ENCODE measurements around the gene TTL.
"Not testable (repeated sequence)": the region's sequence is repeated elsewhere in the genome, so short reads cannot be mapped to it uniquely, and the experiment has no call there.

Gene TTL

DNA sequence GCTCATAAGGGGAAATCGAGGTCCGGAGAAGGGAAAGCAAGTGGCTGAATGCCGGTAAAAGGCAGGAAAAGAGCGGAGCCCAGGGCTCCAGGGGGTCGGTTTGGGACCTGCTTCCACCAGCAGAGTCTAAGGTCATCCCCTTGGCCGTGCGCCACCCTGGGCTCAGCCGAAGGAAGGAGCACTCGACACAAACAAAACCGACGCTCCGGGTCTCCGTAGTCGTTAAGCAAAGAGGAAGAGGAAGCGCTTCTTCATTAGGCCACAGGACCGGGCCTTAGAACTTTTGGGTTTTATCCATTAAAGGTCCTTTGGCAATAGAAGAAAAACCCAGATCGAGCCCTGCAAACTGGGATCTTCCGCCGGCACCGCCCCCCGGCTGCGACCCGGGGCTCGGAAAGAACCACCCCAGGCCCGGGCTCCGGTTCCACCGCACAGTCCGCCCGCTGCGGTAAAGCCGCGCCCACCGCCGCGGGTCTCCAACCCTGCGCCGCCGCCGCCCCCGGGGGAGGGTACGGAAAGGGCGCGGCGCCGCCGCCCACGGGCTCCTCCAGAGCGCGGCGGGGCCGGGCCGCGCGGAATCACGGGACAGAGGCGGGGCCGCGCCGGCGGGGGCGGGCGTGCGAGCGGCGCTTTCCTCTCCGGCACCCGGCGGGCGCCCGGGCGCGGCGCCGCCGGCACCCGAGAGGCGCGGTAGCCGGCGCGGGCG, at the start of gene TTL:
TTL (plus strand) TSS at position 629 of the 706 bp plus-strand sequence. CDS start 189 bp downstream, outside the sequence.
- peak; percentile 52 to 62 (median 53) for DNase-seq (ENCODE audit: low read depth in 2 of 3, low spot score in 2 of 3)

DNA sequence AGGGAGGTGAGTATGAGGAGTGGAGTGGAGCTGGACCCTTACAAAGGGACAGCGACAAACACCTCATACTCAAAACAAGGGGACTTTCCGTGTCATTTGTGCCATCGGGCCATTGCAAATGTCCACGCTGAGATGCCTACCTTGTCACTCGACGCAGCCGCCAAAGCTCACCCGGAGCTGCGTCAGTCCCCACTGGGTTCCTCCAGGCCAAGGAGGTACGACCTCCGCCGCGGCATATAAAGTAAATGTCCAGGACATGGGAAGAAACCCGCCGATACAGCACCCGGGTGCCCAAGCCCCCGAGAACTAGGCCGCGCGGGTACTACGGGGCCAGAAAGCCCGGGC, 49.6 kb upstream of the TTL start:
- not testable (repeated sequence) for DNase-seq (ENCODE audit: low read depth in 2 of 3, low spot score in 2 of 3)

DNA sequence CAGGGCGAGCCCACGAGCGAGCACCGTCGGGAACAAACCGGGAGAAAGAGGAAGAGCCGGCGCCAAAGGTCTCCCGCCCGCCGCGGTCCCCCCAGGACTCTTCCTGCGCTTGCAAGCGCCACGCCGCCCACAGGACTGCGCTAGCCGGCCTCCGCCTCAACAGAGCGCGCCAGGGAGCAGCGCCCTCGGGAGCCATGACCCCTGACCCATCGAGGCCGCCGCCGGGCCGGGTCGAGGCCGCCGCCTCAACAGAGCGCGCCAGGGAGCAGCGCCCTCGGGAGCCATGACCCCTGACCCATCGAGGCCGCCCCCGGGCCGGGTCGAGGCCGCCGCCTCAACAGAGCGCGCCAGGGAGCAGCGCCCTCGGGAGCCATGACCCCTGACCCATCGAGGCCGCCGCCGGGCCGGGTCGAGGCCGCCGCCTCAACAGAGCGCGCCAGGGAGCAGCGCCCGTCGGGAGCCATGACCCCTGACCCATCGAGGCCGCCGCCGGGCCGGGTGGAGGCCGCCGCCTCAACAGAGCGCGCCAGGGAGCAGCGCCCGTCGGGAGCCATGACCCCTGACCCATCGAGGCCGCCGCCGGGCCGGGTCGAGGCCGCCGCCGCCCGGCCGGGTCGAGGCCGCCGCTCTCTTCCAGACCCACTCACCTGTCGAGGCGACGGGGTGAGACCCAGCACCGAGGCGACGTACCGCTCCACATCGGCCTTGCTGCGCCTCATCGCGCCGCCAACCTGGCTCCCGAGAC, 49.0 kb upstream of the TTL start:
- peak in 1 of 3 experiments; percentile 10 for DNase-seq (ENCODE audit: low read depth in 2 of 3, low spot score in 2 of 3)

DNA sequence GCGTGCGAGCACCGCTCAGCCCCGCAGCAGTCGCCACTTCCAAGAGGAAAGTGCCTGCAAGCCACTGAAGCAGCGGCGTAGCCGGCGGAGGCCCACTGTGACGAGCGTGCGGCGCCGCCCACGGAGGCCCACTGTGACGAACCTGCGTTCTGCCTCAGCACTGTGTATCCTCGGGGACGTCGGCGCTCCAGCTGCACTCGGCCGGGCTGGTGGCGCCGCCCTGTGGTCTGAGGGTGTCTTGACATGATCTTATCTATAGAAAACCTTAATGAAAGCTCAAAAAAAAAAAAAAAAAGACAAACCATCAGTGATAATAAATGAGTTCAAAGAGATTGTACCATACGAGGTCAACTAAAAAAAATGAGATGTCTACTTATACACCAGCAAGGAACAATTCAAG, 48.5 kb upstream of the TTL start, which contains the start of gene RGPD8:
RGPD8 (minus strand) TSS at position 166 of the 400 bp plus-strand sequence. CDS start 192 bp downstream, outside the sequence.
- peak in 2 of 3 experiments; percentile 75 to 80 for DNase-seq (ENCODE audit: low read depth in 2 of 3, low spot score in 2 of 3)

DNA sequence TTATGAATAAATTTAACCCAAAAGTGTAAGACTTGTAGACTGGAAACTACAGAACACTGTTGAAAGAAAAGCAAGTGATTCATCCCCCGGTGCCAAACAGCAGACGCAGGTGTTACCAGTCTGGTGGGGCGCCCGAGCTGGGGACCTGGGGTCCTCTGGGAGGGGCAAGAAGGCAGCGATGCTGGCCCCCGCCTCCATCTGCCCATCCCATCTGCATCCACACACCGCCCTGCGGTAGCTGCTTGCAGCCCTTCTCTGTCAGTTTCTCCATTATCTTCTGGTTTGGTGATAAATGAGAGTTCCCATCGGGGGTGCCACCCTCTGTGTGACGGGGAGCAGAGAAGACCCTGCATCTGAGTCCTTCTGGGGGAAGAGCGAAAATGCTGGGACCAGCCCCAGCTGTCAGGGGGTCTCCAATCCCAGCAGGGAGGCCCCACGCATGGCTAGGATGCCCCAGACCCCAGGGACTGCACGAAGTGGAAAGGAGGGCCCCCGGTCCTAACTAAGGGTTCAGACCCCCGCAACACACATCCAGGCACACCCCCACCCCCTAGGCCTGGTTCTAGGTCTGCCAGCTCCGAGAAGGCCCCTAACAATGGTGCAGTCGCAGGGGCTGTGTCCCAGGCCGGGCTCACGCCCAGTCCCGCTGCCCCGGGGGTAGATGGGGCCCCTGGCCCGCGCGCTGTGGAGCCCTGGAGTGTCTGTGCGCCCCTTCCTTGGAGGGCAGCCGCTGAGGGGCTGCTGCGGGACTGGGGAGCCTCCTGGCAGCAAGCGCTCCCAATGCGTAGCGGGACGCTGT, 47.8 kb upstream of the TTL start:
- no peak for DNase-seq (ENCODE audit: low read depth in 2 of 3, low spot score in 2 of 3)

DNA sequence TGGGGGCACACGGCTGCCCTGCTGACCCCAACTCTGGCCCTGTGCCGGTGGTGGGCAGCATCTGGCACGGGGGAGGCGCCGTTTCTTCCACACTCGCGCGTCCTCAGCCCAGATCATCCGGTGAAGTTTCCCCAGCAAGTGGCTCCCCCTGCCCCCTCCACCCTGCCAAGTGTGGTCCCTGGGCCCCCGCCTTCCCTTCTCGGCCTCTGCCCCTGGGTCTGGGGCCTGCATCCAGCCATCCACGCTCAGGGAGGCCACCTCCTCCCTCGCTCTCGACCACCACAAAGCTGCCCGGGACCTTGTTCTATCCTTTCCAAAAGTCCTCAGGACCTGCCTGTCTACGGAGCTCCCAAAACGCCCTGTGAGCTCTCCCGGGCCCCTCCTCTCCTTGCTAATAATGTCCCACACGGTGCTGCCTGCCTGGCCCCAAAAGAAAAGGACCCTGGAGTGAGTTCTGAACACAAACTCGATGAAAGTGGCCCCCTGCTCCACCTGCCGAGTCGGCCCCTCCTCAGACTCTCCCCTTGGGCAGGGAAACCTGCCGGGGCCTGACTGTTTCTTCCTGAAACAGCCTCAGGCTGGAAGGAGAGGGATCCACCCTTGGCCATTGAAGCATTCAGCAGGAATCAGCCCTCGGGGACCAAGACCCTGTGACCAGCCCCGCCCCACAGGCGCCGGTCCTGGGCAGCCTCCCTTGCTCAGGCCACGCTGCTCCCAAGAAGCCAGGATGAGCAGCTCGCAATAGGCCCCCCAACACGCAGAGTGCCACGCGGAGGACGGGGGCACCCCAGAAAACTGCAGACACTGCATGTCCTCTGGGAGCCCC, 46.9 kb upstream of the TTL start:
- not testable (repeated sequence) for DNase-seq (ENCODE audit: low read depth in 2 of 3, low spot score in 2 of 3)

DNA sequence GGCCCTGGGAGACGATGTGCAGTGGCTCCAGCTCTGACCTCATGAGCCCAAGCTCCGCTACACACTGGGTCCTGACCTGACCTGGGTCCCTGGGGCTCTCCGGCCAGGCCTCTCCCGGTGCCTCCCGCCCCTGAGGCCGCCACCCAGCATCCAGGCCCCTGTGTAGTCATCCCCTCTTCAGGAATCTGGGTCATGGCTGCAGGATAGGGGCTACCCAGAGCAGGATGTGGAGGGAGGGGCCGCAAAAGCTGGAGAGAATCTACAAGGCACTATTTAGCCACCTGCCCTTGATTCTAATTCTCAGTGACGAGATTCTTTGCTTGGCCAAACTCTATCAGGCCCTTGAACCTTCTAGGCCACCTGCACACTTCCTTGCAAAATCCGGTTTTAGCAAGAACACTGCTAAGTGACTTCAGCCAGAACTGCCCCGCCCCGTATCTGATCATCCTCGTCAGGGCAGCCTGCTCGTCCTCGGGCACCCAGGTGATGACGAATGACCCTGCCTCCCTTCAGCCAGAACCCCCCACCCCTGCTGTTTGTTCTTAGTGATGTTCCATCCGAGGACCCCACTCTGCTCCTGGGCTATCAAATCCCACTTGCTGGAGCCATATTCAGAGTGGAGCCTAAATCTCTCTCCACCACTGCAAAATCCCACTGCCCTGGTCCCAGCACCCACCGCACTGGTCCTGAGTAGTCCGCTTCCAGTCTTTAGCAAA, 46.1 kb upstream of the TTL start:
- DNase-seq (ENCODE audit: low read depth in 2 of 3, low spot score in 2 of 3): not testable (repeated sequence)

DNA sequence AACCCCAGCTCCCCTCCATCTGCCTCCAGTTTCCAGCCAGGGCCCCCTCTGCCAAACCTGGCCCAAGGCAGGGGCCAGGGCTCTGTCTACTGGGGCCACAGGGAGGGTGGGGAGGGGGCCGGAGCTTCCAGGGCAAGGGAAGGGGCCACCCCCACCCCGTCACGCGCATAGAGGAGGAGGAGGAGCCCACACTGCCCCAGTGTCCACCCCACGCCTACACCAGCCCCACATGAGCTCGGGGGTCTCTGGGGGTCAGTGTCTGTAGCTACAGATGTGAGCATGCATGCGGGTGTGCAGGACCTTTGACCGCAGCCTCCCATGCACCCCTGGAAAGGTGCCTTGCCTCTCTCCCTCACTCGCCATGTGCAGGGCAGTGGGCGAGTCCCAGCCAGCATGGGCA, 45.0 kb upstream of the TTL start:
- not testable (repeated sequence) for DNase-seq (ENCODE audit: low read depth in 2 of 3, low spot score in 2 of 3)

DNA sequence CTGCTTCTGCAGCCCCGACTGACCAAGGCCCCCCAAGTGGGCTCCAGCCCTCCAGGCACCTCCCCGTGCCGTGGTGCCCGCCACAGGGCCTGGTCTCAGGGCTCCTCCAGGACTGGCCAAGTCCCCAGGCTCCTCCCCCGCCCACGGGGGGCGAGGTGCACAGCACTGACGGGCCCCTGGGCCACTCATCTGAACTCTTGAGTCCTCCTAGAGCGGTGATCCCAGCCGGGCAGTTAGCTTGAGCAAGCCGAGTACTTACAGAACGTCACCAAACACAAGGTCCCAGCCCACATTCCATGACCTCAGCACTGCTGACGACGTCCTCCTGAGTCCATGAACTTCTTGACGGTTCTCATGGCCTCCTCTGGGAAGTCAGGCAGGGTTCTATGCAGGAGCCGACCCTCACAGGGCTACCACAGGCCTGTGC, 44.5 kb upstream of the TTL start:
- not testable (repeated sequence) for DNase-seq (ENCODE audit: low read depth in 2 of 3, low spot score in 2 of 3)

DNA sequence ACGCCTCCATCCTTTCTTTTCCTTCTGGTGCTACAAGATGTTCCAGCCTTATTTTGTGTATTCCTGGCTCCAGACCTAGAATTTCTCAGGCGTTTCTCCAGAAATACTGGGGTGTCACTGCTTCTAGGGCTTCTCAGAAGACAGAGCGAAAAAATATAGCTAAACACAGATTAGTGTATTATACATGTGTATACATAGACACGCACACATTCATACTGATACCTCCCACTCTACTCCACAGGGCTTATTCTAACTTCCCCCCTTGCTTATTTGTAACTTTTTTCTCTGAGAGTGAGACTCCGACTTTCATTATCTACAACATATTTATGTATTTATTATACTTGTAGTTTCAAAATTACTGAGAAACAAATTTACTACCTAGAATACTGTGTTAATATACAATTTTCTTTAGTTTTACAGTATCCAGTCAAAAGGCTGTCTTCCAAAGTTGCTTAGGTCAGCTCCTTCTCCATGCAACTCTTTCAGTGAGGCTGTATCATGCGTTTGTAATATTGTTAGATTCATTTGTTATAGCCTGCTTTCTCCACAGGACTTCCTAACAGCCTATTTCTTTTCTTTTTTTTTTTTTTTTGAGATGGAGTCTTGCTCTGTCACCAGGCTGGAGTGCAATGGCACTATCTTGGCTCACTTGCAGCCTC, 43.2 kb upstream of the TTL start:
- DNase-seq (ENCODE audit: low read depth in 2 of 3, low spot score in 2 of 3): not testable (repeated sequence)

DNA sequence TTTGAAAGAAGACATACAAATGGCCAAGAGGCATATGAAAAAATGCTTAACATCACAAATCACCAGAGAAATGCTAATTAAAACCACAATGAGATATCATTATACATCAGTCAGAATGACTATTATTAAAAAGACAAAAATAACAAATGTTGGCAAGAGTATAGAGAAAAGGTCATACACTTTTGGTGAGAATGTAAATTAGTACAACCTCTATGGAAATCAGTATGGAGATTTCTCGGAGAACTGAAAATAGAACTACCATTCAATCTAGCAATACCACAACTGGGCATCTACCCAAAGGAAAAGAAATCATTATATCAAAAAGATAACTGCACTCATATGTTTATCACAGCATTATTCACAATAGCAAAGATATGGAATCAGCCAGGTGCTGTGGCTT, 37.7 kb upstream of the TTL start:
- DNase-seq (ENCODE audit: low read depth in 2 of 3, low spot score in 2 of 3): not testable (repeated sequence)

DNA sequence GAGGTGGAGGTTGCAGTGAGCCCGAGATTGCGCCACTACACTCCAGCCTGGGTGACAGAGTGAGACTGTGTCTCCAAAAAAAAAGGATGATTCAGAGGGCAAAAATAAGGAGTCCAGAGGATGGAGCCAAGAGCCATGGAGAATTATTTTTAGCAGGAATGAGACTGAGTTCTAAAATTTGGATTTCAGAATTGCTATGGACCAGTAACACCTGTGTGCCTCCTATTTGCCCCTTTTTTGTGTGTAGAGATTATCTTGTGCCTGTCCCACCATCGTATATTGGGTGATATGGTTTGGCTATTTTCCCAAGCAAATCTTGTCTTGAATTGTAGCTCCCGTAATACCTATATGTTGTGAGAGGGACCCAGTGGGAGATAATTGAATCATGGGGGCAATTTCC, 32.1 kb upstream of the TTL start:
- no peak for DNase-seq (ENCODE audit: low read depth in 2 of 3, low spot score in 2 of 3)

DNA sequence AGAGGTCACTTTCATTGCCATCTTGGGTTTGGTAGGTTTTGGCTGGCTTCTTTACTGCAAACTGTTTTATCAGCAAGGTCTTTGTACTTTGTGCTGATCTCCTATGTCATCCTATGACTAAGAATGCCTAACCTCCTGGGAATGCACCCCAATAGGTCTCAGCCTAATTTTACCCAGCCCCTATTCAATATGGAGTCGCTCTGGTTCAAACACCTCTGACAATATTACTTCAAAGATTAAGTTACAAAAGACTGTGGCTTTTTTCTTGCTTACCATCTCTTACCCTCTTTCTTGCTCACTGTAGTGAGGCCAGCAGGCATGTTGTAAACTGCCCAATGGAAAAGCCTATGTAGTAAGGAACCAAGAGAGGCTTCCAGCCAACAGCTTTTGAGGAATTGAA, 30.6 kb upstream of the TTL start:
- no peak for DNase-seq (ENCODE audit: low read depth in 2 of 3, low spot score in 2 of 3)

DNA sequence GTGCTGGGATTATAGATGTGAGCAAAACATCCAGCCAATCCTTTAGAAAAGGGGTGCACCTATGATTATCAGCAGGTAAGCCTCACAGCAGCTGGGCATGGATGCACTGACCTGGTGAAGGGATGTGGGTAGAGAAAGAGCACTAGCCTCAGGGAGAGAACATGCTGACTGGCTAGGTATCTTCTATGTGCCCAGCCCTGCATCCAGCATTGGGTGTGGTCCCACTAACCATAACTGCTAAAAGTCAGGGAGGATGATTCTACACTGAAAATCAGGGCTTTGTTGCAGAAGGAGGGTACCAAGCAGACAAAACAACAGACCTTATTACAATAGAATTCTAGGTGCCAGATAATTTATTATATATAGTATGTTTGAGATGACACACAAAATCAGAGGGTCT, 27.4 kb upstream of the TTL start:
- DNase-seq (ENCODE audit: low read depth in 2 of 3, low spot score in 2 of 3): no peak

DNA sequence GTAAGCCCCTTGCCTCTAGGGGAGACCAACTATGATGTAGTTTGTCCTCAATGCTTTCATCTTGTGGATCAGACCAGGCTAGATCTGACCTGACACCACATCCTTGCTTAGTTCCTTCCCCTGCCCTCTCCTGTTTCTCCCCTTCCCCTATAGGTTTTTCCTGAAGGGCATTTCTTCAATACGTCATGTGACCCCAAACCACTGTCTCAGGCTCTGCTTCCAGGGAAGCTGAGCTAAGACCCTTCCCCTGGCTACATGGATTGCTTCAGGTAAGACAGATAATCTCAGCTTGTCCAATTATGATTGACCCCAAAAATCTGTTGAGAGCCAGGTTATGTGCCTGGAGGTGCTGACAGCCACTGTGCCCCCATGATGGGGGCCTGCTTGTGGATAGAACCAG, 22.6 kb upstream of the TTL start:
- DNase-seq (ENCODE audit: low read depth in 2 of 3, low spot score in 2 of 3): no peak

DNA sequence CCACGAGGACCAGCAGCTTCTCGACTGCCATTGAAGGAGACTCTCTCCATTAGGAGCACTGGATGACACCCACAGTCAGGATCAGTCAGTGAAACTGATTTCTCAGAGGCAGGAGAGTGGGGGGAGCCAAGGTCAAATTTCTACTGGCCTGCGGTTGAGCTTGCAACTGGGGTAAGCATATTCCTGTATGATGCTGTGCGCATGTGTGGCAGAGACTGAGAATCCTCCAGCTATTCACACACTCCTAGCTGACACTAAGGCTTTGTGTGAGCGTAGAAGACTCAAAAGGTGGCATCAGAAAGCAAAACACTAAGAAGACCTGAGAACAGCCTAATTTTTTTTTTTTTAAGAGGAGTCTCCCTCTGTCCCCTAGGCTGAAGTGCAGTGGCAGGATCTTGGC, 19.8 kb upstream of the TTL start:
- DNase-seq (ENCODE audit: low read depth in 2 of 3, low spot score in 2 of 3): no peak

DNA sequence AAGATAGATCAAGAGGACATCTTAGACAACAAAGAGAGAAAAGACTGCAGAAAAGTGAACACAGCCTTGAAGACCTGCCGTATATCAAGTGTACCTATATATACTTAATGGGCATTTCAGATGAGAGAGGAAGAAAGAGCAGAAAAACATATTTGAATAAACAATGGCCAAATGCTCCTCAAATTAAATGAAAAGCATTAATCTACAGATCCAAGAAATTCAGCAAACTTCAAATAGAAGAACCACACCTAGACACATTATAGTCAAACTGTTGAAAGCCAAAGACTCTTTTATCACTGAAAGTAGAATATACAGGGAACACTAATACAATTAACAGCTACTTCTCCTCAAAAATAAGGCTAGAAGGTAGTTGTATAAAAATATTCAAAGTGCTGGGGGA, 18.7 kb upstream of the TTL start:
- no peak for DNase-seq (ENCODE audit: low read depth in 2 of 3, low spot score in 2 of 3)

DNA sequence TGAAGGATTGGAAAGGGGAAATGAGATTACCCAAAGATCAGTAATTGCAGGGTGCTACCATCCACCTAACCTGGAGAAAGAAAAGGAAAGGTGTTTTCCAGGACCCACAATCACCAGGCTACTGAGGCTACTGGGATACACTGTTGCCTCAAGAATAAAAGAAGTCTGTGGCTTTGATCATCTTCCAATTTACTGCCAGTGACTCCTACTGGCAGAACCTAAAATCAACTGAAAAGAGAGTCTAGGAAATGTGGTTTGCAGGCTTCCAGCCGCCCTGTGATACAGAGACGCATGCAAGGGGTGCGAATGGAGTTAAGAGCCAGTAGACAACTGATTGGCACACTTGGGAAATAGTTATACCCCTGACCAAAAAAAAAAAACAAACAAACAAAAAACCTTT, 16.6 kb upstream of the TTL start:
- no peak for DNase-seq (ENCODE audit: low read depth in 2 of 3, low spot score in 2 of 3)

DNA sequence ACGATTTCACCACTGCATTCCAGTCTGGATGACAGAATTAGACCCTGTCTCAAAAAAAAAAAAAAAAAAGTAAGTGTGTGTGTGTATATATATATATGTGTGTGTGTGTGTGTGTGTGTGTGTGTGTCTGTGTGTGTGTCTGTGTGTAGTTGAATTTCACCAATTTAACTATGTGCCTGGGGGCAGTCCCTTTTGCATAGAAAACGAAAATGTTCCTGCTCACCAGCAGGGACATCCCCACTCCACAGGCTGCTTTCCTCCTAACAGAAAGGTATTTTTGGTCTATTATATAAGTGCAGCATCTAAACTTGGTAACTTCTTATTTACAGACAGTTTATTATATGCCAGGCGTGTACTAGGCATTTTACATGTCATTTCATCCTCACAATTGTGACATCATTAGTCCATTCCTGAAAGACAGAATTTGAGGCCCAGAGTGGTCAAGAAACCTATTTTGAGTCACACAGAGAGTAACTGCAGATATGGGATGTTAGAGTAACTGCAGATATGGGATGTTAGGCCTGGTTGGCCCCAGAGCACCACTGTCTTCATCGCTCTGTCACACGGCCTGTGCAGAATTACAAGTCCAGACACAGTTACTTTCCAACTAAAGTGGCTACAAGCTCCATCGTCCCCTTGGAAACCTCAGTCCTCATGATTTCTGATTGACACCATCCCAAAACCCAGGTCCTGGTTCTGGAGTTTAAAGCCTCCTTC, 9.3 kb upstream of the TTL start:
- no peak for DNase-seq (ENCODE audit: low read depth in 2 of 3, low spot score in 2 of 3)
